Measurements from ENCODE around the gene WFS1.

The WFS1 gene

GRCh38 chr4:6235901-6236640, 33.6 kb upstream of the WFS1 start:
- DNase-seq, result no peak

GRCh38 chr4:6236816-6237390, 32.7 kb upstream of the WFS1 start:
- no peak for DNase-seq

GRCh38 chr4:6239486-6239885, 30.2 kb upstream of the WFS1 start:
- DNase-seq, result no peak

- DNase-seq, result no peak
Measured at GRCh38 chr4:6239968-6240367, 29.7 kb upstream of the WFS1 start.

- DNase-seq, result no peak
Measured at GRCh38 chr4:6241062-6241845, 28.4 kb upstream of the WFS1 start.

GRCh38 chr4:6242271-6243029, 27.2 kb upstream of the WFS1 start:
- DNase-seq, result no peak

GRCh38 chr4:6245246-6246169, 24.1 kb upstream of the WFS1 start:
- no peak for DNase-seq

- no peak for DNase-seq
Measured at GRCh38 chr4:6246170-6246634, 23.4 kb upstream of the WFS1 start.

- DNase-seq, result no peak
Measured at GRCh38 chr4:6248394-6248793, 21.3 kb upstream of the WFS1 start.

GRCh38 chr4:6250235-6250983, 19.2 kb upstream of the WFS1 start:
- DNase-seq, result peak; percentile 60

- no peak for DNase-seq
Measured at GRCh38 chr4:6250984-6251295, 18.7 kb upstream of the WFS1 start.

GRCh38 chr4:6251365-6251764, 18.3 kb upstream of the WFS1 start:
- DNase-seq, result no peak

- no peak for DNase-seq
Measured at GRCh38 chr4:6252051-6252450, 17.6 kb upstream of the WFS1 start.

GRCh38 chr4:6253111-6253510, 16.5 kb upstream of the WFS1 start:
- DNase-seq, result no peak

GRCh38 chr4:6253961-6254360, 15.7 kb upstream of the WFS1 start:
- no peak for DNase-seq

GRCh38 chr4:6256141-6256540, 13.5 kb upstream of the WFS1 start:
- no peak for DNase-seq

- DNase-seq, result no peak
Measured at GRCh38 chr4:6257247-6258025, 12.2 kb upstream of the WFS1 start.

- no peak for DNase-seq
Measured at GRCh38 chr4:6258026-6258360, 11.7 kb upstream of the WFS1 start.

GRCh38 chr4:6258741-6259140, 10.9 kb upstream of the WFS1 start:
- DNase-seq, result no peak

GRCh38 chr4:6259886-6260285, 9.8 kb upstream of the WFS1 start:
- no peak for DNase-seq

- DNase-seq, result no peak
Measured at GRCh38 chr4:6262176-6262575, 7.5 kb upstream of the WFS1 start.
